H4 (cell line): ENCODE measurements around the gene JAGN1. TPM values are rescaled to one million over a fixed set of nuclear protein-coding genes. Genes with fewer than 3 reads are reported as not detected.
"Not testable (repeated sequence)": the region's sequence is repeated elsewhere in the genome, so short reads cannot be mapped to it uniquely, and the experiment has no call there.

Experiments used
- DNase-seq: peaks from one replicate; pipeline ENCODE4 v3.0.0-alpha.2; 2015; ENCODE audit warnings: low spot score
- total RNA-seq: library from RNA; depleted of rRNA; stranded (reverse); fragments of >200 nt; shearing (Covaris generic); gene quantifications from 2 replicates; pipeline ENCODE4 v1.2.3, GENCODE V29; 2014

Gene JAGN1
- total RNA-seq, 1 experiment from 2014 or later: 46.1 TPM

DNA sequence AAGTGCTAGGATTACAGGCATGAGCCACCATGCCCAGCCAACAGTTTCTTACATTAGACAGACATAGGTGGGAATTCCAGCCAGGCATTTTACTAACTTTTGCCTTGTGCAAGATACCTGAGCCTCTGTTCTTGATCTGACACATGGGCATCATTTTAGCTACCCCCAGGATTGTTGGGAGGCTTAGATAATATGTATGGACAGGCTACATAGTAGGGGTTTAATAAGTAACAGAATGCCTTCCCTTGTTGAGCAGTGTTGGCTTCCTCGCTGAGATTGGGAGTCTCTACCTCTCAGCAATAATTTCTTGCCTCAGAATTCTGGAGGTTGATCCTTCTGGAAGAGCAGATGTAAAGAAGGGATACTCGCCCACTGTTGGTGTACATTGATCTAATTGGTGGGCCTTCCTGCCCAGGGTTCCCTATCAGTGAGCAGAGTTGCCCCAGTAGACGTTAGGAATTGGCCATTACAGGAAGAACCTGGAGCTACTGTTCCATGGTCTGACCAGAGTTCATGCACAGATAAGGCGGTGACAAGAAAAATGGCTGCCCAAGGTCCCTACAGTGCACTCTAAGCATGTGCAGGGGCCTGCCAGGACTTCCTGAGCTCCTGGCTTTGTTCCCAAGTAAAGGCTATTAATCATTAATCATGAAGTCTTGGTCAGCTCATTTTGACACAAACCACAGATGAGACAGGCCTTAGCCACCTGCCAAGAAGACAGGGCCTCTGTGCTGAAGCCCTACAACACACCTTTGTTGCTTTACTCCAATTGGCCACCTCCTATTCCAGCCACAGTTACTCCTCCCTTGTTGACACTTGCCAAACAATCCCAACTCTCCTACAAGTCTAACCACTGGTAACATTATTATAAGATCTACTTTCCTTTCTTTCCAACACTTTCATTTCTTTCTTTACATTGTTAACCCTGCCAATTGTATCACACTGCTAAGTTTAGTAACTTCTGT is 7.3 kb downstream of the JAGN1 start:
- no peak for DNase-seq

DNA sequence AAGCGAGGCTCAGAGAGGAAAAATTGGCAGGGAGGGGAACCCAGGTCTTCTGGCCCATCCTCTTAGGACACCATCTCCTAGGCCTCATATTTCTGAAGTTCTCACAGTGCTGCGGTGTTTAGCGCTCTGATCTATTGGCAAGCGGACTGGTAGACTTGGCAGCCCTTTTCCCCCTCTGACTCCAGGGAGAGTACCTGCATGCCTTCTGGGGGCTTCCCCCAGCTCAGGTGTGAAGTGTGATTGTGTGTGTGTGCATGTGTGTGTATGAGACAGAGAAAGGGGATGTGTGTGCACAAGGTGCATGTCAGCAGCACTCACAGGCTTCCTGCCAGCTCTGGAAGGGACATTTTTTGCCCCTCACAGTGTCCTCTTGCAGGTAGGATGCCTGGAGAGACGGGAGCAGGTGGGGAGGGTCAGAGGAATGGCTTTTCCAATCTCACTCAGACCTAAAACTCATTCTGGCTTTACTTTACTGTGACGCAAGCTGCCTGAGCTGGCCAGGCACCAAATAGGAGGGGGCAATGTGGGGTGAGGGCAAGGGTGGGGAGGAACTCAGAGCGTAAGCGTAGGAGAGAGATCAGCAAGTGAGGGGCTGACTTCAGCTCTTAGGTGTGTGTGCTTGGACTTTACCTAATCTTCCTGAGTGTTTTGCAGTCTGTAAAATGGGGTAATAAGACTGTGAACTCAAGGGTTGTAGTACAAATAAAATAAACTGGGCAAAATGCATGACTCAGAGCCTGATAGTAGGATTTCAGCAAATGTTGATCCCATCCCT is 8.2 kb downstream of the JAGN1 start:
- no peak for DNase-seq

DNA sequence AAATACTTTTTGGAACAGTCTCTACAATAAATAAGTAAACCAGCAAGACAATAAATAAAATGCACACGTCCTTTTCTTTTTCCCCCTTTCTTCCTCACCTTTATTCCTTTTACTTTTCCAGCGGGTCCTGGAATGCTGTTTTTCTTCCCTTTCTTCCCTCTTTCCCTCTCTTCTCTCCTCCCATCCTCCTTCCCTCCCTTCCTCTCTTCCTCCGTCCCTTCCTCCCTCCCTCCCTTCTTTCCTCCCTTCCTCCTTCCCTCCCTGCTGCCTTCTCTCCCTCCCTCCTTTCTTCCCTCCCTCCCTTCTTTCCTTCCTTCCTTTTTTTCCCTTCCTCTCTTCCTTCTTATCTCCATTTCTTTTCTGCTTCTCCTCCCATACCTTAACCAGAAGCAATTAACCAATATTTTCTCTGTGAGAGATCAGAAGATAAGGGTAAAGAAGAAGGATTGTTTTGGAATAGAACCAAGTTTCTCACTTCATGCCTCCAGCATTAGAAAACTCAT is 8.9 kb downstream of the JAGN1 start:
- no peak for DNase-seq

DNA sequence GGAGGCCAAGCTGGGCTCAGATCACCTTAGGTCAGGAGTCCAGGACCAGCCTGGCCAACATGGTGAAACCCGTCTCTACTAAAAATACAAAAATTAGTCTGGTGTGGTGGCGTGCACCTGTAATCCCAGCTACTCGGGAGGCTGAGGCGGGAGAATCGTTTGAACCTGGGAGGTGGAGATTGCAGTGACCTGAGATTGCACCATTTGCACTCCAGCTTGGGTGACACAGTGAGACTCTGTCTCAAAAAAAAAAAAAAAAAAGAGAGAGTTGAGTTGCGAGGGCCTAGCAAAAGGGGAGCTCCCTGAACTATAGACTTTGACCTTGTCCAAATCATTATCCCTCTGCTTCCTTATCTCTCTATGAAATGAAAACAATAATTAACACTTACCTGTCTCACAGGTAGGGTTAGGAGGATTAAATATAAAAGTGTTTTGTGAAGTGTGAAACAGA is 10.6 kb downstream of the JAGN1 start:
- DNase-seq: not testable (repeated sequence)

DNA sequence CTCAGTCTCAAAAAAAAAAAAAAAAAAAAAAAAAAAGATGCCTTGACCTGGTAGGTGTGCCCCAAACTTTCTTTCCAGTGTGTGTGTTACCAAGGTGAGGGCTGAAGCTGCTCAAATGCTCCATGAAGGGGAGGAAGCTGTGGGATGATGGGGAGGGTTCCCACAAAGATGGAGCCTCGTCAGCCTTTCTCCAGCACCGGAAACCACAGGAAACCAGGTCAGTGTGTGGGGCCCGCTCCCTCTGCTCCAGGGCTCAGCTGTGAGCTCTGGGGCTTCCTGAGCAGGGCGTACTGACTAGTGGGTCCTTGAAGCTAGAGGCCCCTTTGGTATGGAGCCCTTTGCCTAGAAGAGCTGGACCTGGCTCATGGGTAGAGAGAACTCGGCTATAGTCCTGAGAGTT is 11.6 kb downstream of the JAGN1 start:
- no peak for DNase-seq

DNA sequence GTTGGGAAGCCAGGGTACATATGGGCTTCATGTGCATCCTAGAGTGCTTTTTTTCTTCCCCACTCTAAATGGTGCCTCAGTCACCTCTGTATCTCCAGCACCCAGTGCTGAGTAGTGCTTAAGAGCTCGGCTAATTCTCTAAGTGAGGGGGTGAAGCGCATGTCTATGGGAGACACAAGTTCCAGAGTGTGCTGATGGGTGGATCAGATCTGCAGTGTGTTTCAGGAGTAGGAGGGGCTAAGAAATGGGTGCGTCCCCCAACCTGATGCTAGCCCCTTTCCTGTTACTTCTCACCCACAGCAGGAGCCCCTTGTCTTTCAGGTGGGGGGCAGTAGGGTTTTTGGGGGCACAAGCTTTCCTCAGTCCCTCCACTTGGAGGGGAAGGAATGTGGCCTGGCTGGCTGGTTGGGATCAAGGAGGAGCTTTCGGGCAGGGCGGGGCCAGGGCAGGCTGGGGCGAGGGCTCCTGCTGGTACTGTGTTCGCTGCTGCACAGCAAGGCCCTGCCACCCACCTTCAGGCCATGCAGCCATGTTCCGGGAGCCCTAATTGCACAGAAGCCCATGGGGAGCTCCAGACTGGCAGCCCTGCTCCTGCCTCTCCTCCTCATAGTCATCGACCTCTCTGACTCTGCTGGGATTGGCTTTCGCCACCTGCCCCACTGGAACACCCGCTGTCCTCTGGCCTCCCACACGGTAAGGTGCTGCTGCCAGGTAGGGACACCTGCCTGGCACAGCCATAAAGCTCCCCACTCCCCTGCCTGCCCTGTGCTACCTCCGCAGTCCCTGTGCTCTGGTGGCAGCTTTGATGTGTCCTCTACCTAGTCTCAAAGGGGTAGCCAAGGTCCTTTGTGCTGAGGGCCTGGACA is 12.2 kb downstream of the JAGN1 start, which contains the start of gene IL17RE:
Gene IL17RE, plus strand, starts transcription at position 477 of the 866 bp plus-strand sequence. Its CDS starts 85 bp downstream, at position 562.
- no peak for DNase-seq

DNA sequence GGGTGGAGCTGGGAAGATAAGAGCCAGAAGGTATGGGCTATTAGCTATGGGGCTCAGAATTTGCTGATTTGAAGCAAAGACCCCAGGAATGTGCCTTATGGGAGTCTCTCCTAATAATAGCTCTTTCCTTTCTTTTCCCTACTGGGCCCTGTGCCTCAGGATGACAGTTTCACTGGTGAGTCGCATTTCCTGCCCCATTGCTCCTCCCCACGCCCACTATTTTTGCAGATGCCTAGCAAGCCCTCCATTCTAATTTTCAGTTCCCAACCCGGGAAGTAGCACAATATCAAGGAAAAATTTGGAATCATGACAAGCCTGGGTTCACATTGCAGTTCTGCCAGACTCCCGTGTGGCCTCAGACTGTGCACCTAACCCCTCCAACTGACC is 12.8 kb downstream of the JAGN1 start:
- no peak for DNase-seq

DNA sequence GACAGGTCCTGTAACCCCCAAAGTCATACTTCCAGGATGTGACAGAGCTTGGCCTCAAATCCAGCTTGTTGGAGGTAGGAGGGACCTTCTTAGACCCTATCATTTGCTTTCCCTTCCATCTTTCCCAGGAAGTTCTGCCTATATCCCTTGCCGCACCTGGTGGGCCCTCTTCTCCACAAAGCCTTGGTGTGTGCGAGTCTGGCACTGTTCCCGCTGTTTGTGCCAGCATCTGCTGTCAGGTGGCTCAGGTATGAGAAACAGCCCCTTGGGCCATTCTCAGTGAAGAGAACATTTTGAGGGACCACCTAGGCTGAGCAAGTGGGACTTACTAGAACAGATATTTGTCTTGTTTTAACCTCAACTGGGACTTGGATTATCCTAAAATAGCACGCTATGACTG is 13.5 kb downstream of the JAGN1 start:
- no peak for DNase-seq

DNA sequence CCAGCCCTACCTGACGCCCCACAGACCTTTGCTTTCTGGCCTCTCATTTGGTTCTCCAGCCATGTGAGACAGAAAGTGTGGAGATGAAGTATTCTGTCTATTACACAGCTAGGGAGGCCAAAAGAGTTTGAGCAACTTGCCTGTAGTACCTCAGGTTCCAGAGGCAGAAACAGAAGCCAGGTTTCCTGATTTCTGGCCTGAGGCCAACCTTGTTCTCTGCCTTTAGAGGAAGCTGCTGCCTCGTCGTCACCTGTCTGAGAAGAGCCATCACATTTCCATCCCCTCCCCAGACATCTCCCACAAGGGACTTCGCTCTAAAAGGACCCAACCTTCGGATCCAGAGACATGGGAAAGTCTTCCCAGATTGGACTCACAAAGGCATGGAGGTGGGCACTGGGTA is 16.1 kb downstream of the JAGN1 start:
- no peak for DNase-seq

DNA sequence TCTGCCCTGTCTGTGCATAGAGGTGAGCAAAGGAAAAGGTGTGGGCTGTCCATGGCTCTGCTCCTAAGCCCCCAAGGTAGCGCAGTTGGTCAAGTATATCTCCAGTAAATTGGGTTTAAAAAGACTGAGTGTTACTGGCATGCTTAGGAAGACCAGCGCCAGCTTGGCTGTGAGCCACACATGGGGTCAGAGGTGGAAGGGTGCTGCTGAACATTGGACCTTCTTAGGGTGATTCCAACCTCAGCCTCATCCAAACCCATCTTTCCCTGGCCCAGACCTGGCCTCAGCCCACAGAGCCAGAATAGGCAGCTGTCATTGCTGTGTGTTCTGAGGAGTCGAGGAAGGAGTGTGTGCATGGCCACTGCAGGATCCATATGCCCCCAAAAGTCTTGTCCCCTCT is 17.9 kb downstream of the JAGN1 start:
- no peak for DNase-seq

DNA sequence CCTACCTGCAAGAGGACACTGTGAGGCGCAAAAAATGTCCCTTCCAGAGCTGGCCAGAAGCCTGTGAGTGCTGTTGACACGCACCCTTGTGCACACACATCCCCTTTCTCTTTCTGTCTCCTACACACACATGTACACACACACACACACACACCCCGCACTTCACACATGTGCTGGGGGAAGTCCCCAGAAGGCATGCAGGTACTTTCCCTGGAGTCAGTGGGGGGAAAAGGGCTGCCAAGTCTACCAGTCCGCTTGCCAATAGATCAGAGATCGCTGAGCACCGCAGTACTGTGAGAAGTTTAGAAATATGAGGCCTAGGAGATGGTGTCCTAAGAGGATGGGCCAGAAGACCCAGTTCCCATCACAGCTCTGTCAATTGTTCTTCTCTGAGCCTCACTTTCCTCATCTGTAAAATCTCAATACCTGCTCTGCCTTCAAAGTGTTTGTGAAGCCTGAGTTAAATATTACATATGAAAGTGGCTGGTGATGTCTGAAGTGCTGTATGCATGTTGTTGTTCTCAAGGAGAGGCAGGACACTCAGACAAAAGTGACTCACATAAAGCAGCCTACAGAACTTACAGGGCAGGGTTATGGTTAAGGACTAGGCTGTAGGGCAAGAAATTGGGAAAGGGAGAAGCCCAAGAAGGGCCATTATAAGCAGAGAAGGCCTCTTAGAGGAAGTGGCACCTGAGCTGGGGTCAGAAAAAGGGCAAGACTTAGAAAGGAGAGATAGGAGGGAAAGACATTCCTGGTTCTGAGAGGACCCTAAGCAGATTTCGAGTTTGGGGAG is 19.0 kb downstream of the JAGN1 start:
- no peak for DNase-seq

DNA sequence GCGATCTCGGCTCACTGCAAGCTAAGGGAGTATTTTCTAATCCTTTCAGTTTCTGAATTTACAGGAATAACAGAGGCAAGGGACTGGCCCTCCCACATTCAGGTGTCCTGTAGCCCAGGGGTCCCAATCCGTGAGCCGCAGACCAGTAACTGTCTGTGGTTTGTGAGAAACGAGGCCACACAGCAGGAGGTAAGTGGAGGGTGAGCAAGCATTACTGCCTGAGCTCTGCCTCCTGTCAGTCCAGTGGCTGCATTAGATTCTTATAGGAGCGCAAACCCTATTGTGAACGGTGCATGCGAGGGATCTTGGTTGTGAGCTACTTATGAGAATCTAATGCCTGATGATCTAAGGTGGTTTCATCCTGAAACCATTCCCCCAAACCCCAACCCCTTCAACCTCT is 21.5 kb downstream of the JAGN1 start:
- no peak for DNase-seq

DNA sequence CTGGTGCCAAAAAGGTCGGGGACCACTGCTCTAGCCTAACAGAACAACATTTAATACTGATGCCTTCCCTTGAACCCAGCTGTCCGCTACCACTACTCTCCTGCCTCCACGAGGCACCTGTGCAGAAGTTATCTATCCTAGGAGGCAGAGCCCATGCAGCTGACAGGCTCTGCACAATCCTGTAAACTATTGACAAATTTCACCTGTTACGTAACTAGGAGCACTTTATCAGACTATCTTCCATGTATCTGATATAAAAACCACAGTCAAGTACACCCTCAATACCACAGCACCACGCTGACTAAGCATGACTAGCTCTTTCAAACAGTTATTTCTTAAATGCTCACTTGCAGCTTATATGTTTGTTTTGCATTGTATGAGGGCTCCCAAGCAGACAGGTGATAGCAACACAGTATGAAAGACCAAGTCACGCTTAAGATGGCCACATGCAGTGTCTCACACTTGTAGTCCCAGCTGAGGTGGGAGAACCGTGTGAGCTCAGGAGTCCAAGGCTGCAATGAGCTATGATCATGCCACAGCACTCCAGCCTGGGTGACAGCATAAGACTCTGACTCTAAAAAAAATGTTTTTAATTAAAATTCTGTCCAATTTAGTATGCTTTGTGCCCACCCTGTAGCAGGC is 22.0 kb downstream of the JAGN1 start:
- no peak for DNase-seq

DNA sequence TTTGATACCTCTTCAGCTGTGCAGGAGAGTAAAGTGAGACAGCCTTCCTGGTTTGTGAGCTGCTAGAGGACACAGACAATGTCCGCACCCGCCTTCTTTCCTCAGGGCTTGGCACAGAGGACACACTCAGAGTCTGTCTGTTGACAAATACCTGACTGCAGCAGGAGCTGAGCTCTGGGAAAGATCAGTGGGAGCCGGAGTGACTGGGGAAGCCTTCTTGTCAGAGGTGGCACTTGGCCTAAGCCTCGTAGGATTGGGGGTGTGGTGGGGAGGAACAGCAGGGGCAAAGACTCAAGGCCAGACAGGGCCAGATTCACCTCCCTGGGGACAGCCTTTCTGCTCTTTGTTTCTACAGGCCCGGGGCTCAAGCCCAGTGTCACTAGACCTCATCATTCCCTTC is 23.2 kb downstream of the JAGN1 start:
- no peak for DNase-seq

DNA sequence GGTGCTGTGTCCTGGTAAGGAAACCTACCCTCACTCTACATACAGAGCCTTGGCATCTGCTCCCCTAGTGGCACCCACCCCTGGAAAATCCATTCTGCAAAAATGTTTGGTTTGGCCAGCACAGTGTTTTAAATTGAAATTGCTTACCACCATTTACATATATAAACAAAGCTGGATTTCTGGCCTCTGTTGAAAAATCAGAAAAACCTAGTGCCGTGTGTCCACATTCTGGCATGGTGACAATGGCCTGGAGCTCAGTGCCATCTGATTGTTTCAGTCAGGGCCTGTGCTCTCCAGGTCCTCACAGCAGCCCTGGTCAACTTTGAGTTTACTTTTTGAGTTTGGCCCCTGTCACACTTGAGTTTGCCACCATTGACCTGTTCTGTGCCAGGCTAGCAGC is 23.6 kb downstream of the JAGN1 start:
- no peak for DNase-seq

DNA sequence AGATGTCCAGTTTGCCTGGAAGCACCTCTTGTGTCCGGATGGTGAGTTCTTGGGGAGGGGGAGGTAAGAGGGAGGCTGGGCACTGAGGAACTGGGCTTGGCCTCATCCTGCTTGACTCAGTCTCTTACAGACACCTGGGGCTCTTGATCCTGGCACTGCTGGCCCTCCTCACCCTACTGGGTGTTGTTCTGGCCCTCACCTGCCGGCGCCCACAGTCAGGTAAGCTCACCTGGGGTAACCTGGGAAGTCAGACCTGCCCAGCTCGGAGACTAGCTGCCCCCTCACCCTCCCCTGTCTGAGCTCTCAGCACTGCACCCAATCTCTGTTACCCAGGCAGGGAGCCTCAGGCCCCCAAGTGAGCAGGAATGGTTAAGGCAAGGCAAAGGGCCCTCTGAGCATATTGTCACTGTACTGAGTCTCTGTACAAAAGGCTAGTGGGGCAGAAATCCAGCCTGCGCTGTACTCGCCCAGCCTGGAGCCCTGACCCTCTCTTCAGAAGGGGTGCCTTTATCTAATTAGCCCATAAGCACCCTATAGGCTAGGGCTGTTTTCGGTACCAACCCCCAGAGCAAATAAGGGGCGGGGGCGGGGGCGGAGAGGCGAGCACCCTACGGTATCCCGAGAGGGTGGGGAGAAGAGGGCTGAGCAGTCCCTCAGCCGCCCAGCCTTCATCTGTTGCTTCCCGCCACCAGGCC is 24.3 kb downstream of the JAGN1 start:
- no peak for DNase-seq

DNA sequence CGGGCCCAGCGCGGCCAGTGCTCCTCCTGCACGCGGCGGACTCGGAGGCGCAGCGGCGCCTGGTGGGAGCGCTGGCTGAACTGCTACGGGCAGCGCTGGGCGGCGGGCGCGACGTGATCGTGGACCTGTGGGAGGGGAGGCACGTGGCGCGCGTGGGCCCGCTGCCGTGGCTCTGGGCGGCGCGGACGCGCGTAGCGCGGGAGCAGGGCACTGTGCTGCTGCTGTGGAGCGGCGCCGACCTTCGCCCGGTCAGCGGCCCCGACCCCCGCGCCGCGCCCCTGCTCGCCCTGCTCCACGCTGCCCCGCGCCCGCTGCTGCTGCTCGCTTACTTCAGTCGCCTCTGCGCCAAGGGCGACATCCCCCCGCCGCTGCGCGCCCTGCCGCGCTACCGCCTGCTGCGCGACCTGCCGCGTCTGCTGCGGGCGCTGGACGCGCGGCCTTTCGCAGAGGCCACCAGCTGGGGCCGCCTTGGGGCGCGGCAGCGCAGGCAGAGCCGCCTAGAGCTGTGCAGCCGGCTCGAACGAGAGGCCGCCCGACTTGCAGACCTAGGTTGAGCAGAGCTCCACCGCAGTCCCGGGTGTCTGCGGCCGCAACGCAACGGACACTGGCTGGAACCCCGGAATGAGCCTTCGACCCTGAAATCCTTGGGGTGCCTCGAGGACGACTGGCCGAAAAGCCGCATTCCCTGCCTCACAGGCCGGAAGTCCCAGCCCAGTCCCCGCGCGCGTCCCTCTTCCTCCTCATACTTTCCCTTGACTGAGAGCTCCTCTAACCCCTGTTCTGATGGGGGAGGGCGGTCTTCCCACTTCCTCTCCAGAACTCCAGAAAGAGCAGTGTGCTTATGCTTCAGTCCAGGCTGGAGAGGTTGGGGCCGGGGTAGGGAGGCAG is 25.1 kb downstream of the JAGN1 start:
- DNase-seq: no peak

DNA sequence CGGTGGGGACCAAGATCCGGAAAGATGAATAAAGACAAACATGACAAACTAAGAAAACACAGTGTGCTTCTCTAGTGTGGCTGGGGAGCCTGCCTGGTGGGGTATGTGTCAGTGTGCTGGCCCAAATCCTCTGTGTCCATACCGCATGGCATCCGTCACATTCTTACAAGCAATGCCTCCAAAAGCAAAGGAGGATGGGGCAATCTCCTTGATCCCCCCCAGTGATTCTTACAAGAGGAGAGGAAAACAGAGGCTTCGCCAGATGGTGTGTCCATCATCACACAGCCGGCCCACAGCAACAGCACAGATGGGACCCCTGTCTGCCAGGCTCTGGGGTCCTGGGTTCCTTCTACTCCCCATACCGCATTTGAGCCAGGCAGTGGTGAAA is 25.9 kb downstream of the JAGN1 start:
- DNase-seq: no peak
